Panc1 (cell line): Measurements from ENCODE around the gene HOXD11. TPM values are rescaled to one million over a fixed set of nuclear protein-coding genes. Genes with fewer than 3 reads are reported as not detected.

Experiments used
- ATAC-seq: fragments of 200-7000 bp; cut with Tn5 transposase; 2 replicates; pipeline ENCODE4 v1.9.1; 2020; ENCODE audit warnings: mild to moderate bottlenecking, moderate library complexity
- BruUV-seq: library from RNA; stranded (reverse); fragments of 400-500 nt; replicated peaks from 2 replicates; lab custom pipeline; 2021; lab: Mats Ljungman, UMichigan
- CTCF ChIA-PET: fragments of 300-600 bp; sonication (Branson Sonifier 250); formaldehyde crosslinking; loops from one replicate; lab custom pipeline; 2022; ENCODE audit warnings: antibody characterized with exemption; lab: Charles Lee
- POLR2A ChIA-PET: fragments of 300-600 bp; sonication (Branson Sonifier 250); formaldehyde crosslinking; loops from one replicate; lab custom pipeline; 2022; ENCODE audit warnings: antibody characterized with exemption; lab: Charles Lee
- DNase-seq: peaks from one replicate; pipeline ENCODE4 v3.0.0-alpha.2; 2010; ENCODE audit warnings: low read depth, low spot score
- H3K27ac ChIP-seq: 2 replicates; pipeline ENCODE4 v1.5.1; 2011; ENCODE audit warnings: mild to moderate bottlenecking, low read length, inconsistent platforms
- H3K27me3 ChIP-seq: fragments of 200-500 bp; sonication (Bioruptor generic); 2 replicates; pipeline ENCODE4 v1.6.0; 2014; ENCODE audit warnings: low read length, inconsistent platforms; ENCODE audit not compliant: control insufficient read depth, insufficient read depth
- H3K36me3 ChIP-seq: fragments of 200-500 bp; sonication (Bioruptor generic); 2 replicates; pipeline ENCODE4 v1.5.1; 2014; ENCODE audit warnings: inconsistent platforms, mild to moderate bottlenecking, low read length, moderate library complexity; ENCODE audit not compliant: control insufficient read depth, insufficient read depth
- H3K4me1 ChIP-seq: 2 replicates; pipeline ENCODE4 v1.5.1; 2011; ENCODE audit warnings: inconsistent platforms, mild to moderate bottlenecking, low read length, moderate library complexity; ENCODE audit not compliant: control insufficient read depth, insufficient read depth
- H3K4me3 ChIP-seq, 2 experiments: 2 replicates each; pipeline ENCODE4 v1.5.1; 2011 to 2012; ENCODE audit warnings: low read depth in 2 of 2, low read length in 2 of 2, mild to moderate bottlenecking in 2 of 2, inconsistent platforms in 1 of 2, moderate library complexity in 1 of 2
- H3K9me3 ChIP-seq: fragments of 200-500 bp; sonication (Bioruptor generic); 2 replicates; pipeline ENCODE4 v1.5.1; 2014; ENCODE audit warnings: low read depth, mild to moderate bottlenecking, inconsistent platforms, low read length, moderate library complexity; ENCODE audit not compliant: control insufficient read depth, insufficient read depth
- CTCF ChIP-seq: fragments of 450-650 bp; IDR thresholded peaks from 2 replicates; pipeline ENCODE4 v1.5.1; 2017; ENCODE audit warnings: mild to moderate bottlenecking
- POLR2AphosphoS5 ChIP-seq: IDR thresholded peaks from 2 replicates; pipeline ENCODE4 v1.6.1; 2012; ENCODE audit warnings: mild to moderate bottlenecking, low read depth, low read length, moderate library complexity
- REST ChIP-seq, 2 experiments: IDR thresholded peaks; 2 replicates each; pipeline ENCODE4 v1.6.1; 2011 to 2012; ENCODE audit warnings: low read depth in 2 of 2, control low read depth in 1 of 2, low read length in 1 of 2, mild to moderate bottlenecking in 1 of 2, moderate library complexity in 1 of 2; ENCODE audit not compliant: insufficient read depth in 1 of 2
- SIN3A ChIP-seq: IDR thresholded peaks from 2 replicates; pipeline ENCODE4 v1.6.1; 2012; ENCODE audit warnings: low read depth, mild to moderate bottlenecking, low read length, moderate library complexity, borderline replicate concordance; ENCODE audit not compliant: insufficient read depth
- TCF7L2 ChIP-seq: IDR thresholded peaks from 2 replicates; pipeline ENCODE4 v1.6.1; 2011; ENCODE audit warnings: mild to moderate bottlenecking, low read depth, low read length, inconsistent platforms
- in situ Hi-C: cut with HindIII; loops from 2 replicates; pipeline ENCODE4 v1.10.0; 2016; ENCODE audit warnings: low sequenced_read_pairs, low pct_unique_long_range_greater_than_20kb
- intact Hi-C: fragments of 100-400 bp; cut with micrococcal nuclease; formaldehyde crosslinking; loops from one replicate; pipeline ENCODE4 v1.10.0; 2022; ENCODE audit not compliant: unreplicated experiment
- total RNA-seq: library from RNA; stranded (reverse); gene quantifications from one replicate; pipeline ENCODE4 v1.2.1, GENCODE V29; 2021; ENCODE audit not compliant: unreplicated experiment

The HOXD11 gene
- total RNA-seq, 1 experiment from 2014 or later: 0.49 TPM

GRCh38 chr2:176147210-176147799 lies 40.2 kb downstream of the HOXD11 start:
- Histone ChIP-seq H3K4me1 (no peaks in the 10 kb centered on the region), H3K27ac (no peak overlapping the region), H3K36me3 (no peaks in the 10 kb centered on the region), H3K9me3 (no peaks in the 10 kb centered on the region), H3K27me3 (no peaks in the 10 kb centered on the region), H3K4me3 (no peak overlapping the region)
- DNase-seq: no peak
- ATAC-seq: no peak
- intact Hi-C loops (no loop called here), in situ Hi-C loops (no loop called here)
- no TSS peak for BruUV-seq
- ChIA-PET CTCF (no interaction called here), POLR2A (no interaction called here)
- TF ChIP-seq TCF7L2: no peak

GRCh38 chr2:176147800-176148496 lies 40.9 kb downstream of the HOXD11 start:
- H3K27ac ChIP-seq: no peak overlapping the region
- ChIA-PET POLR2A (no interaction called here), CTCF (no interaction called here)
- H3K36me3 ChIP-seq: no peaks in the 10 kb centered on the region
- TF ChIP-seq SIN3A: no peak
- TF ChIP-seq TCF7L2: no peak
- no peak for TF ChIP-seq POLR2AphosphoS5
- TF ChIP-seq CTCF: no peak
- no peak for TF ChIP-seq REST (IDR thresholded peaks at IDR 0.05; ENCODE audit: insufficient read depth in 1 of 2, low read depth in 2 of 2, low read length in 1 of 2)
- intact Hi-C loops (no loop called here), in situ Hi-C loops (no loop called here)
- no peaks in the 10 kb centered on the region for H3K9me3 ChIP-seq
- no TSS peak for BruUV-seq
- no peaks in the 10 kb centered on the region for H3K4me1 ChIP-seq
- ATAC-seq: no peak
- no peaks in the 10 kb centered on the region for H3K27me3 ChIP-seq
- DNase-seq: no peak
- no peak overlapping the region for H3K4me3 ChIP-seq
